Measurements from ENCODE around the gene ARHGAP40.

The ARHGAP40 gene

GRCh38 chr20:38616457-38616856 lies 14.8 kb downstream of the ARHGAP40 start:
- Histone ChIP-seq H3K36me3 (ENCODE audit: control insufficient read depth in 2 of 2, insufficient read depth in 2 of 2, low read length in 2 of 2) (no peaks in the 10 kb centered on the region), H3K27me3 (ENCODE audit: control insufficient read depth in 2 of 2, insufficient read depth in 2 of 2, low read length in 2 of 2) (peaks cover 6 to 10% of the 10 kb centered on the region in 2 donors), H3K4me3 (ENCODE audit: low read length in 2 of 2) (no peak overlapping the region), H3K9ac (ENCODE audit: low read depth in 1 of 2, low read length in 2 of 2) (no peak overlapping the region), H3K9me3 (ENCODE audit: control insufficient read depth in 2 of 2, low read length in 2 of 2) (no peaks in the 10 kb centered on the region), H3K27ac (ENCODE audit: low read depth in 2 of 2, low read length in 2 of 2) (no peak overlapping the region), H3K4me1 (ENCODE audit: control insufficient read depth in 2 of 2, insufficient read depth in 2 of 2, low read length in 2 of 2) (no peaks in the 10 kb centered on the region)

DNA sequence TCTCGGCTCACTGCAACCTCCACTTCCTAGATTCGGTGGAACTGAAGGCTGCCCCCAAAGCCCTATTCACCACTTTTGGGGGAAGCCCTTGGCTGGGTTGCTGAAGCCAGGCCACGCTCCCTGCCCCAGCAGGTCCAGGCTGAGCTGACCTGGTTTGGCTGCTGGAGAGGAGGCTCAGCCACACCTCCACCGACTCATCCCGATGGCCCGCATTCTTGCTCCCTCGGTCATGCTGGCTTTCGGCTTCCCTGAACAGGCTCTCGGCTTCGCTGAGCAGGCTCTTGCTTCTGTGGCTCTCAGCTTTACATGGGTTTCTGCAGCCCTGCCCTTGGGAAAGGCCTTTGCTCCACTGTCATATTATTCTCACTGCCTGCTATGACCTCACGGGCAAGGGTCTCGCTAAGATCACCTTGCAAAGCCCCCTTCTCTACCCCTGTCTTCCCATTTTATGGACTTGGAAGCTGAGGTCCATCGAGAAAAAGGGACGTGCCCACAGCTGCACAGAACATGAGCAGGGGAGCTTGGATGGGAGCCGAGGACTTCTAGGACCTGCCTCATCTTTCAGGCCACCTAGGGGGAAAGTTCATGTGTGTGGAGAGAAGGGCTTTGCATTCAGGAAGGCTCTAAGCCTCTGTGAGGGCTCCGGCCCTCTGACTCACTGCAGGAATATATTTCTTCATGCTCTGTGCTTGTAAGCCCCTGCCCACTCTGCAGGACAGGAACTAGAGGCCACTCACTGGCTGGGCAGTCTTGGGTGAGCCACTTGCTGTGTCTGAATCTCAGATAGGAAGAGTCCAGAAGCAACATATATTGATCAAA lies 15.6 kb downstream of the ARHGAP40 start:
- Histone ChIP-seq H3K27me3 (ENCODE audit: control insufficient read depth in 2 of 2, insufficient read depth in 2 of 2, low read length in 2 of 2) (peaks cover 6 to 10% of the 10 kb centered on the region in 2 donors), H3K27ac (ENCODE audit: low read depth in 2 of 2, low read length in 2 of 2) (no peak overlapping the region)

GRCh38 chr20:38617830-38618196 lies 16.2 kb downstream of the ARHGAP40 start:
- H3K9ac ChIP-seq (ENCODE audit: low read depth in 1 of 2, low read length in 2 of 2) = no peak overlapping the region
- H3K9me3 ChIP-seq (ENCODE audit: control insufficient read depth in 2 of 2, low read length in 2 of 2) = no peaks in the 10 kb centered on the region
- no peaks in the 10 kb centered on the region for H3K4me1 ChIP-seq (ENCODE audit: control insufficient read depth in 2 of 2, insufficient read depth in 2 of 2, low read length in 2 of 2)
- peaks cover 6 to 10% of the 10 kb centered on the region in 2 donors for H3K27me3 ChIP-seq (ENCODE audit: control insufficient read depth in 2 of 2, insufficient read depth in 2 of 2, low read length in 2 of 2)
- no peak overlapping the region for H3K4me3 ChIP-seq (ENCODE audit: low read length in 2 of 2)
- no peaks in the 10 kb centered on the region for H3K36me3 ChIP-seq (ENCODE audit: control insufficient read depth in 2 of 2, insufficient read depth in 2 of 2, low read length in 2 of 2)
- no peak overlapping the region for H3K27ac ChIP-seq (ENCODE audit: low read depth in 2 of 2, low read length in 2 of 2)

More for the DNA sequence above, 15.6 kb downstream of the ARHGAP40 start:
- Histone ChIP-seq H3K4me1 (ENCODE audit: control insufficient read depth in 2 of 2, insufficient read depth in 2 of 2, low read length in 2 of 2) (no peaks in the 10 kb centered on the region), H3K36me3 (ENCODE audit: control insufficient read depth in 2 of 2, insufficient read depth in 2 of 2, low read length in 2 of 2) (no peaks in the 10 kb centered on the region), H3K9ac (ENCODE audit: low read depth in 1 of 2, low read length in 2 of 2) (no peak overlapping the region), H3K9me3 (ENCODE audit: control insufficient read depth in 2 of 2, low read length in 2 of 2) (no peaks in the 10 kb centered on the region), H3K4me3 (ENCODE audit: low read length in 2 of 2) (no peak overlapping the region)

GRCh38 chr20:38620441-38620840 lies 18.8 kb downstream of the ARHGAP40 start:
- no peak overlapping the region for H3K27ac ChIP-seq (ENCODE audit: low read depth in 2 of 2, low read length in 2 of 2)
- H3K9ac ChIP-seq (ENCODE audit: low read depth in 1 of 2, low read length in 2 of 2) = no peak overlapping the region
- H3K4me1 ChIP-seq (ENCODE audit: control insufficient read depth in 2 of 2, insufficient read depth in 2 of 2, low read length in 2 of 2) = no peaks in the 10 kb centered on the region
- no peaks in the 10 kb centered on the region for H3K36me3 ChIP-seq (ENCODE audit: control insufficient read depth in 2 of 2, insufficient read depth in 2 of 2, low read length in 2 of 2)
- no peaks in the 10 kb centered on the region for H3K9me3 ChIP-seq (ENCODE audit: control insufficient read depth in 2 of 2, low read length in 2 of 2)
- H3K27me3 ChIP-seq (ENCODE audit: control insufficient read depth in 2 of 2, insufficient read depth in 2 of 2, low read length in 2 of 2) = peaks cover 6 to 10% of the 10 kb centered on the region in 2 donors
- H3K4me3 ChIP-seq (ENCODE audit: low read length in 2 of 2) = no peak overlapping the region

DNA sequence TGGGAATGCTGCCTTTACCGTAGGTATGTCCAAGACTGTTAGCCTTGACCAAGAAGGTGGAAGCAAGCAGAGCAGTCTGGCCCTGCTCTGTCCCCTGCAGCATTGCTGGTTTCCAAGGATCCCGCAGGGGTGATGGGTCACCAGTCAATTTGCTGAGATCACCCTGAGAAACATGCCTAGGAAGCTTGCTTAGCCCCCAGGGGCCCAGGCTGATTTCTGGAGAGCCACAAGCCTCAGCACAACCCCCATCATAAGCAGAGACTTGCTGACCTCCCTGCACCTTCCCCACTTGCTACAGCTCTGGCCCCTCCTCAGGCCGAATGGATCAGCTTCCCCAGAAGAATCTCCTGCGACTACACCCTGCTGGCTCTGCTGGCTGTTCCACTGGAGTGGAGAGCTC lies 21.5 kb downstream of the ARHGAP40 start:
- Histone ChIP-seq H3K9ac (ENCODE audit: low read depth in 1 of 2, low read length in 2 of 2) (no peak overlapping the region), H3K27me3 (ENCODE audit: control insufficient read depth in 2 of 2, insufficient read depth in 2 of 2, low read length in 2 of 2) (peaks cover 6 to 7% of the 10 kb centered on the region in 2 donors), H3K9me3 (ENCODE audit: control insufficient read depth in 2 of 2, low read length in 2 of 2) (no peaks in the 10 kb centered on the region), H3K27ac (ENCODE audit: low read depth in 2 of 2, low read length in 2 of 2) (no peak overlapping the region), H3K4me1 (ENCODE audit: control insufficient read depth in 2 of 2, insufficient read depth in 2 of 2, low read length in 2 of 2) (no peaks in the 10 kb centered on the region), H3K36me3 (ENCODE audit: control insufficient read depth in 2 of 2, insufficient read depth in 2 of 2, low read length in 2 of 2) (no peaks in the 10 kb centered on the region), H3K4me3 (ENCODE audit: low read length in 2 of 2) (no peak overlapping the region)

DNA sequence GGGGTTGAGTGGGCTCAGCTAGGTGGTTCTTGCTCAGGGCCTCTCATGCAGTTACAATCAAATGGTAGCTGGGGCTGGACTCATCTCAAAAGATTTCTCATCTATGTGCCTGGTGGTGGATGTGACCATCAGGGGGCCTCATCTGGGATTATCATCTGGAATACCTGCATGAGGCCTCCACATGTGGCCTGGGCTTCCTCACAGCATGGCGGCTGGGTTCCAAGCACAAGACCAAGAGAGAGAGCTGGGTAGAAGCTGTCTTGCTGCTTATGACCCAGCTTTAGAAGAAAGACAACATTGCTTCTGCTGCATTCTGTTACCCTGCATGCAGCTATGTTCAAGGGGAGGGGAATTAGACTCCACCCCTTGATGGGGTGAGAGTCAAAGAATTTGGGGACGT lies 22.5 kb downstream of the ARHGAP40 start:
- Histone ChIP-seq H3K27ac (ENCODE audit: low read depth in 2 of 2, low read length in 2 of 2) (no peak overlapping the region), H3K27me3 (ENCODE audit: control insufficient read depth in 2 of 2, insufficient read depth in 2 of 2, low read length in 2 of 2) (peaks cover 2% of the 10 kb centered on the region in 2 donors), H3K4me1 (ENCODE audit: control insufficient read depth in 2 of 2, insufficient read depth in 2 of 2, low read length in 2 of 2) (no peaks in the 10 kb centered on the region), H3K36me3 (ENCODE audit: control insufficient read depth in 2 of 2, insufficient read depth in 2 of 2, low read length in 2 of 2) (no peaks in the 10 kb centered on the region), H3K9me3 (ENCODE audit: control insufficient read depth in 2 of 2, low read length in 2 of 2) (no peaks in the 10 kb centered on the region), H3K4me3 (ENCODE audit: low read length in 2 of 2) (no peak overlapping the region), H3K9ac (ENCODE audit: low read depth in 1 of 2, low read length in 2 of 2) (no peak overlapping the region)

- no peaks in the 10 kb centered on the region for H3K4me1 ChIP-seq (ENCODE audit: control insufficient read depth in 2 of 2, insufficient read depth in 2 of 2, low read length in 2 of 2)
- no peak overlapping the region for H3K27ac ChIP-seq (ENCODE audit: low read depth in 2 of 2, low read length in 2 of 2)
- no peaks in the 10 kb centered on the region for H3K9me3 ChIP-seq (ENCODE audit: control insufficient read depth in 2 of 2, low read length in 2 of 2)
- H3K27me3 ChIP-seq (ENCODE audit: control insufficient read depth in 2 of 2, insufficient read depth in 2 of 2, low read length in 2 of 2) = no peaks in the 10 kb centered on the region
- H3K9ac ChIP-seq (ENCODE audit: low read depth in 1 of 2, low read length in 2 of 2) = no peak overlapping the region
- no peaks in the 10 kb centered on the region for H3K36me3 ChIP-seq (ENCODE audit: control insufficient read depth in 2 of 2, insufficient read depth in 2 of 2, low read length in 2 of 2)
- H3K4me3 ChIP-seq (ENCODE audit: low read length in 2 of 2) = no peak overlapping the region
Observed at GRCh38 chr20:38625896-38626295, 24.3 kb downstream of the ARHGAP40 start.

DNA sequence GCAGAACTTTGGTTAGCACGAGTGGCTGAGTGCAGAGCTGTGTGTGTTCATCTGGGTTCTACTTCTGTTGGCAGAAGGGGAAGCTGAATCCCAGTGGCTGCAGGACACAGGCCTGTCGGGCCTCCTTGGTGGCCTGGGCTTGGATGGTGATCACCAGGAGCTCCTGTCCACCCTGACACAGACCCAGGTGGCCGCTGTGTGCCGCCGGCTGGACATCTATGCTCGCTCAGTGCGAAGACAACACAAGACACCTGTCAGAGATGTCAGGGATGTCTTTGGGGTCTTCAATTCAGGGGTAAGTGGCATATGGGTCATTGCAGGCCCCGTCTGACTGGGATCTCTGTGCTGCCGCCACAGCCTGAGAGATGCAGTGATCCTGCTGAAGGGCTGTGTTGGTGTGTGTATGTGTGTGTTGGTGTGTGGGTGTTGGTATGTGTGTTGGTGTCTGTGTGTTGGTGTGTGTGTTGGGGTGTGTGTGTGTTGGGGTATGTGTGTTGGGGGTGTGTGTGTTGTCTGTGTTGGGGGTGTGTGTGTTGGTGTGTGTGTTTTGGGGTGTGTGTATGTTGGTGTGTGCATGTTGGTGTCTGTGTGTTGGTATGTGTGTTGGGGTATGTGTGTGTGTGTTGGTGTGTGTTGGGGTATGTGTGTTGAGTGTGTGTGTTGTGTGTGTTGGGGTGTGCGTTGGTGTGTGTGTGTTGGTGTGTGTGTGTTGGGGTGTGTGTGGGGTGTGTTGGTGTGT lies 25.5 kb downstream of the ARHGAP40 start:
- H3K36me3 ChIP-seq (ENCODE audit: control insufficient read depth in 2 of 2, insufficient read depth in 2 of 2, low read length in 2 of 2) = no peaks in the 10 kb centered on the region
- H3K4me1 ChIP-seq (ENCODE audit: control insufficient read depth in 2 of 2, insufficient read depth in 2 of 2, low read length in 2 of 2) = no peaks in the 10 kb centered on the region
- H3K9ac ChIP-seq (ENCODE audit: low read depth in 1 of 2, low read length in 2 of 2) = no peak overlapping the region
- no peaks in the 10 kb centered on the region for H3K9me3 ChIP-seq (ENCODE audit: control insufficient read depth in 2 of 2, low read length in 2 of 2)
- H3K4me3 ChIP-seq (ENCODE audit: low read length in 2 of 2) = no peak overlapping the region
- H3K27me3 ChIP-seq (ENCODE audit: control insufficient read depth in 2 of 2, insufficient read depth in 2 of 2, low read length in 2 of 2) = no peaks in the 10 kb centered on the region
- H3K27ac ChIP-seq (ENCODE audit: low read depth in 2 of 2, low read length in 2 of 2) = no peak overlapping the region

DNA sequence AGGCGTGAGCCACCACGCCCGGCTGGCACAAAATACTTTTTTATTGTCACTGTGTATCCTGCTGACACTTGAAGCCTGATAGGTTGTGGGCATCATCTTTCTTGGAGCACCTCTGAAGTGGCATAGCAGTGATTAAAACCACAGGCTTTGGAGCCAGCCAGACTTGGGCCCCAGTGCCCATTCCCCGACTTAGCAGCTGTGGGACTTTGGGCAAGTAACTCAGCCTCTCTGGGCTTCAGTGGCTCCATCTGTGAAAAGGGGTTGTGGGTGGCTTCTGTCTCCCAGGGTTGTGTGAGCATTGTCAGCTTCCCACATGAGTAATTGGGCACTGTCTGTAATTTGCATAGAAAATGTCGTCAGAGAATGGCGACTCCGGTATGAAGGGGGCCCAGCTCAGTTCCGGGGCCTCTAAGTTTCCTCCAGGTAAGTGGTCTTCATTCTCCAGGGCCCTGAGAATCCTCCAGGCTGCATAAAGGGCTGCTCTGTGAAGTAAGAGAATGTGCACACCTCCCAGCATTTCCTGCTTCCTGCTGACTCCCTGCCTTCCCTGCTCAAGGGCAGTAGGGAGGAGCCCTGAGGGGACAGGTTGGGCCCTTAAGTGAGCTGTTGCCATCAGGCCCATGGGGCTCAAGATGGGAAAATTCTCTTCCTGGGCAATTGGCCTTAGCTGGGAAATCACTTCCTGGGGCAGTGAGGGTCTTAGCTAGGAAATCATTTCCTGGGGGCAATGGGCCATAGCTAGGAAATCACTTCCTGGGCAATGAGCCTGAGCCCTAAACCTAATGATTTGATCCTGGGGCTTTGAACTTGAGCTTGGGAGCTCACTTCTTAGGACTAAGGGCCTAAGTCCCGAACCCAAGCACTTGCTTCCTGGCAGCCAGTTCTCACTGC lies 27.2 kb downstream of the ARHGAP40 start:
- Histone ChIP-seq H3K36me3 (ENCODE audit: control insufficient read depth in 2 of 2, insufficient read depth in 2 of 2, low read length in 2 of 2) (no peaks in the 10 kb centered on the region), H3K27ac (ENCODE audit: low read depth in 2 of 2, low read length in 2 of 2) (no peak overlapping the region), H3K4me3 (ENCODE audit: low read length in 2 of 2) (no peak overlapping the region), H3K9ac (ENCODE audit: low read depth in 1 of 2, low read length in 2 of 2) (no peak overlapping the region), H3K27me3 (ENCODE audit: control insufficient read depth in 2 of 2, insufficient read depth in 2 of 2, low read length in 2 of 2) (no peaks in the 10 kb centered on the region), H3K9me3 (ENCODE audit: control insufficient read depth in 2 of 2, low read length in 2 of 2) (no peaks in the 10 kb centered on the region), H3K4me1 (ENCODE audit: control insufficient read depth in 2 of 2, insufficient read depth in 2 of 2, low read length in 2 of 2) (no peaks in the 10 kb centered on the region)

- H3K27ac ChIP-seq (ENCODE audit: low read depth in 2 of 2, low read length in 2 of 2) = no peak overlapping the region
- H3K4me3 ChIP-seq (ENCODE audit: low read length in 2 of 2) = no peak overlapping the region
Observed at GRCh38 chr20:38629979-38630378, 28.4 kb downstream of the ARHGAP40 start.

More at GRCh38 chr20:38629979-38630378, 28.4 kb downstream of the ARHGAP40 start:
- peaks cover 0 to 7% of the 10 kb centered on the region in 2 donors for H3K27me3 ChIP-seq (ENCODE audit: control insufficient read depth in 2 of 2, insufficient read depth in 2 of 2, low read length in 2 of 2)
- no peaks in the 10 kb centered on the region for H3K9me3 ChIP-seq (ENCODE audit: control insufficient read depth in 2 of 2, low read length in 2 of 2)
- no peaks in the 10 kb centered on the region for H3K4me1 ChIP-seq (ENCODE audit: control insufficient read depth in 2 of 2, insufficient read depth in 2 of 2, low read length in 2 of 2)
- no peak overlapping the region for H3K9ac ChIP-seq (ENCODE audit: low read depth in 1 of 2, low read length in 2 of 2)
- H3K36me3 ChIP-seq (ENCODE audit: control insufficient read depth in 2 of 2, insufficient read depth in 2 of 2, low read length in 2 of 2) = no peaks in the 10 kb centered on the region
